Subcutaneous abdominal adipose tissue (tissue), 5 donors: ENCODE results near the gene PHKG2.

Source experiments
- H3K27ac ChIP-seq: one replicate; pipeline ENCODE4 v1.7.0; 2013; ENCODE audit warnings: low read depth, mild to moderate bottlenecking, inconsistent platforms, low read length, moderate library complexity
- H3K27me3 ChIP-seq, 5 donors: one replicate each; pipeline ENCODE4 v1.7.0; 2013; ENCODE audit warnings: low read length in 5 of 5, inconsistent platforms in 1 of 5; ENCODE audit not compliant: control insufficient read depth in 5 of 5, insufficient read depth in 4 of 5
- H3K36me3 ChIP-seq, 5 donors: one replicate each; pipeline ENCODE4 v1.7.0; 2013; ENCODE audit warnings: low read length in 5 of 5; ENCODE audit not compliant: control insufficient read depth in 5 of 5, insufficient read depth in 5 of 5
- H3K4me1 ChIP-seq, 5 donors: one replicate each; pipeline ENCODE4 v1.7.0; 2013; ENCODE audit warnings: low read length in 5 of 5, mild to moderate bottlenecking in 3 of 5, moderate library complexity in 1 of 5; ENCODE audit not compliant: control insufficient read depth in 5 of 5, insufficient read depth in 5 of 5
- H3K4me3 ChIP-seq, 5 donors: one replicate each; pipeline ENCODE4 v1.7.0; 2013; ENCODE audit warnings: low read length in 5 of 5, low read depth in 1 of 5
- H3K9ac ChIP-seq, 5 donors: one replicate each; pipeline ENCODE4 v1.7.0; 2013; ENCODE audit warnings: low read length in 5 of 5, mild to moderate bottlenecking in 4 of 5, moderate library complexity in 3 of 5
- H3K9me3 ChIP-seq, 5 donors: one replicate each; pipeline ENCODE4 v1.7.0; 2013; ENCODE audit warnings: low read length in 5 of 5; ENCODE audit not compliant: control insufficient read depth in 5 of 5
- donor health status: healthy.
- donor health status: healthy.
- donor health status: healthy.
- donor health status: healthy.
- donor health status: healthy.

The PHKG2 gene

DNA sequence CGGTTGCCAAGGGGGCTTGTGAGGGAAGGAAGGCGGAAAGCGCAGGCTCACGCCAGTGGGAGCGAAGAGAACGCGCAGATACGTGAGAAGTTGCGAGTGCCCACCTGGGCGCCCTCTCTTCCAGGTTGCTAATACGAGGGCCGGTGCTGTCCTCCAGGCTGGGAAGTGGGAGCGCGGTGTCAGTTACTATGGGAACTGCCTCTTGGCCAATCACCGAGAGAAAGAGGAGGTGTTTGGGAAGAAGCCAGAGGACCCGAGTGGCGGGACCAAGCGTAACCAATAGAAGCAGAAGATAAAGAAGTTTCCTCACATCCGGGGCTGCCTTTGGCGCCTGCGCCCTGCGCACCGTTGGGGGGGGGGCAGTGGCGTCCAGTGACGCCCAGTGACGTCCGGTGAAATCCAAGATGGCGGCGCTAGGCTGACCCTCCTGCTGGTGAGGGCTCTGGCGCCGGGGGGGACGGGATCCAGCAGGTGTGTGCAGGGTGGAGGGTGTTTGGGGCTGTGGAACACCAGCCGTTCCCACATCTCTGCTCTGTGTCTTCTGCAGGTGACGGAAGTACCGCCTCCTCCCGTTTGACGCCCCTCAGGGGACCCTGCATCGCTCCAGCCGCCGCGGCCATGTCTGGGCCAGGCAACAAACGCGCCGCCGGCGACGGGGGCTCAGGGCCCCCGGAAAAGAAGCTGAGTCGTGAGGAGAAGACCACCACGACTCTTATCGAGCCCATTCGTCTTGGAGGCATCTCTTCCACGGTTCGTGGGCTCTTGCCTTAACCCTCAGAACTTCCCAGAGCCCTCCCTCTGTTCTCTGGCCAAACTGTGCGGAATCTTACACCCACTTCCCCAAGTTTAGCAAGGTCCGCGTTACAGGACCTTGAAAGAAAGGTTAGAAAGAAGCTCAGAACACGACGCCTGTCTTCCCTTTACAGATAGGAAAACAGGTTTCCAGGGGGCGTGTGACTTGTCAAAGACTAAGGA is 14.0 kb downstream of the PHKG2 start, which contains the start of the genes CFAP119 and RNF40:
CFAP119 (minus strand) TSS at position 135 of the 975 bp plus-strand sequence. CDS start 314 bp downstream, outside the sequence.
RNF40 (plus strand) TSS at position 395 of the 975 bp plus-strand sequence; CDS start at position 619, 224 bp downstream.
- Histone ChIP-seq H3K9me3 (no peaks in the 10 kb centered on the region), H3K4me1 (peaks cover 7 to 48% (median 28%) of the 10 kb centered on the region in 5 donors), H3K27ac (peak within 1 kb of the TSS; percentile 69), H3K36me3 (peaks cover 6 to 53% (median 44%) of the 10 kb centered on the region in 5 donors), H3K4me3 (peak within 1 kb of the TSS; percentile 83 to 97 (median 93)), H3K9ac (peak within 1 kb of the TSS; percentile 73 to 86 (median 75)), H3K27me3 (no peaks in the 10 kb centered on the region)

DNA sequence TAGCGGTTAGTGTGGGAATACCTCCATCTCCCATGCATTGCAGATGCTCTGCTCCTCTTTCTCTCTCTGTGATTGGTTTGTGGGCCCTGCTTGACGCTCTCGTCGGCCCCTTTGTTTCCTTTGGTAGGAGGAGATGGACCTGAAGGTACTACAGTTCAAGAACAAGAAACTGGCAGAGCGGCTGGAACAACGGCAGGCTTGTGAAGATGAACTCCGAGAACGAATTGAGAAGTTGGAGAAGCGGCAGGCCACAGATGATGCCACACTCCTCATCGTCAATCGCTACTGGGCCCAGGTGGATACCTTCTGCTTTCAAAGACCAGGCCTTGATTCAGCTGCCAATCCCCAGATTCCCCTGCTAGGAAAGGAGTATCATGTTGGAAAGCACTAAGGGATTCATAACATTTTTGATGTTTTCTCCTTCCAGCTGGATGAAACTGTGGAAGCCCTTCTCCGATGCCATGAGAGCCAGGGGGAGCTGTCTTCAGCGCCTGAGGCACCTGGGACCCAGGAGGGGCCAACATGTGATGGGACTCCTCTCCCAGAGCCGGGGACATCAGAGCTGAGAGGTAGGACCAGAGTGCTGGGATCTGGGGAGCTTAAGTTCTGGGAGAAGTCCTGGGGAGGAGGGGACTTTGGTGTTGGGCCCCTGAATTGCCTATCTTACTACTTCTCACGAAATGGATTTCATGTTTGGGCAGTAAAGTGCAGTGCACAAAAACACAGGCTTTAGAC is 14.9 kb downstream of the PHKG2 start:
- Histone ChIP-seq H3K36me3 (peaks cover 7 to 56% (median 51%) of the 10 kb centered on the region in 5 donors), H3K27me3 (no peaks in the 10 kb centered on the region), H3K4me1 (peaks cover 7 to 48% (median 28%) of the 10 kb centered on the region in 5 donors), H3K4me3 (peak overlapping the region; percentile 83 to 97 (median 93)), H3K9ac (peak overlapping the region; percentile 73 to 86 (median 75)), H3K9me3 (no peaks in the 10 kb centered on the region), H3K27ac (peak overlapping the region; percentile 69)

DNA sequence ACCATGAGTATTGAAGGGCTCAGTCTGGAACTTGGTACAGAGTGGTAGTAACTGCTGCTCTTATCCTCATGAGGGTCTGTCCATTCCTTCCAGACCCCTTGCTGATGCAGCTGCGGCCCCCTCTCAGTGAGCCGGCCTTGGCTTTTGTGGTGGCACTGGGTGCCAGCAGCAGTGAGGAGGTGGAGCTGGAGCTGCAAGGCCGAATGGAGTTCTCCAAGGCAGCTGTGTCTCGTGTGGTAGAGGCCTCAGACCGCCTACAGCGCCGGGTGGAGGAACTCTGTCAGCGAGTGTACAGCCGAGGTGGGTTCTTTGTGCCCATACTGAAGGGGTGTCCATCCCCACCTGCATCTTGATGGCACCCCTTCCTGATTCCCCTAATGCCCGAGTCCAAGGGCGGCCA is 15.9 kb downstream of the PHKG2 start:
- Histone ChIP-seq H3K27me3 (no peaks in the 10 kb centered on the region), H3K27ac (no peak overlapping the region), H3K9ac (no peak overlapping the region), H3K4me1 (peaks cover 7 to 39% (median 28%) of the 10 kb centered on the region in 5 donors), H3K9me3 (no peaks in the 10 kb centered on the region), H3K36me3 (peaks cover 7 to 60% (median 60%) of the 10 kb centered on the region in 5 donors), H3K4me3 (no peak overlapping the region)

DNA sequence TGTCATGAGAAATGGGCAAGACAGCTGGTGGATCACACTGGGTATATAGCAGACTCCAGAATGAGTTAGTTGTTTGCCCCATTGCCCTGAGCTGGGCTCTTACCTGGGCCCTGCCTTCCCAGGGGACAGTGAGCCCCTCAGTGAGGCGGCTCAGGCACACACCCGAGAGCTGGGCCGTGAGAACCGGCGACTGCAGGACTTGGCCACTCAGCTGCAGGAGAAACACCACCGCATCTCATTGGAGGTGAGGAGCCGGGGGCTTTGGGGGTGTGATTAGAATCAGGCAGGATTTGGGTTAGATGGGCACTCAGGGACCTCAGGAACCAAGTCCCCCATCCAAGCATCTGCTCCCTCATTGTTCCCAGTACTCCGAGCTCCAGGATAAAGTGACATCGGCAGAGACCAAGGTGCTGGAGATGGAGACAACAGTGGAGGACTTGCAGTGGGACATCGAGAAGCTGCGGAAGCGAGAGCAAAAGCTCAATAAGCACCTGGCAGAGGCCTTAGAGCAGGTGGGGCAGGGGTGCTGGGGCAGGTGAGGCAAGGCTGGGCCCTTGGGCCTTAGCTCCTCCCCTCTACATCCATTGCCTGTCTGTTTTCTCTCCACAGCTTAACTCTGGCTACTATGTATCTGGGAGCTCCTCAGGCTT is 16.7 kb downstream of the PHKG2 start:
- Histone ChIP-seq H3K27ac (no peak overlapping the region), H3K9ac (no peak overlapping the region), H3K36me3 (peaks cover 7 to 69% (median 67%) of the 10 kb centered on the region in 5 donors), H3K27me3 (no peaks in the 10 kb centered on the region), H3K4me3 (no peak overlapping the region), H3K9me3 (no peaks in the 10 kb centered on the region), H3K4me1 (peaks cover 7 to 34% (median 28%) of the 10 kb centered on the region in 5 donors)

DNA sequence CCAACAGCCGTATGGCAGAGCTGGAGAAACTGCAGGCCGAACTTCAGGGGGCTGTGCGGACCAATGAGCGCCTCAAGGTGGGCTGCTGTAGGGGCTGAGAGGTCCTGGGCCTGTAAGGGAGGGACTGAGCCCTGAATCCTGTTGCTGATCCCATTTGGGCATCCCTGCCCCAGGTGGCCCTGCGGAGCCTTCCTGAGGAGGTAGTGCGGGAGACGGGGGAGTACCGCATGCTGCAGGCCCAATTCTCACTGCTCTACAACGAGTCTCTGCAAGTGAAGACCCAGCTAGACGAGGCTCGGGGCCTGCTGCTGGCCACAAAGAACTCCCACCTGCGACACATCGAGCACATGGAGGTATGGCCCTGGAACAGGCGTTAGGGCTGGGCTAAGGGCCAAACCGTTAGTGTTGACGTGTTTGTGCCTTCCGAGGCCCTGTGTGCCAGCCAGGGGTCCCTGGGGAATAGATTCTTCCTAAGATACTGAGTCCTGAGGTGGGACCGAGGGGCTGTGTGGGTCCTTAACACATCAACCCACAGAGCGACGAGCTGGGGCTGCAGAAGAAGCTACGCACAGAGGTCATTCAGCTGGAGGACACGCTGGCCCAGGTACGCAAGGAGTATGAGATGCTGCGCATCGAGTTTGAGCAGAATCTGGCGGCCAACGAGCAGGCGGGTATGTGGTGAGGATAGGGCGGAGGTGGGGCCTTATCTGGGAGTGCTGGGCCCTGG is 18.1 kb downstream of the PHKG2 start:
- no peaks in the 10 kb centered on the region for H3K27me3 ChIP-seq
- no peak overlapping the region for H3K4me3 ChIP-seq
- peaks cover 7 to 83% (median 80%) of the 10 kb centered on the region in 5 donors for H3K36me3 ChIP-seq
- H3K4me1 ChIP-seq, result peaks cover 7 to 26% (median 22%) of the 10 kb centered on the region in 5 donors
- no peaks in the 10 kb centered on the region for H3K9me3 ChIP-seq
- H3K27ac ChIP-seq, result no peak overlapping the region
- no peak overlapping the region for H3K9ac ChIP-seq

DNA sequence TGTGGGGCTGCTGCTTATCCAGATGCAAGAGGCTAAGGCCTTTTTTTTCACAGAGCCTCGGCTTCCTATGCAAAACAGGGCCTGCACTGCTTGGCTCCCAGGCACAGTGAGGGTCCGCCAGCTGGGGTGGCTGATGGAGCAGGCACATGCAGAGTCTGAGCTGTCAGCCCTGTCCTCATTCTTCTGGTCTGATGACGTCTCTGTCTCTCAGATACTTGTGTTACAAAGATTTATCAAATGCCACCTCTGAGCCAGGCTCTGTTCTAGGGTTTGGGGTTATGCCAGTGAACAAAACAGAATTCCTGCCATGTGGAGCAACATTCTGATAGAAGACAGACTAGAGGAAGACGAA is 18.7 kb downstream of the PHKG2 start:
- Histone ChIP-seq H3K27me3 (no peaks in the 10 kb centered on the region), H3K4me3 (no peak overlapping the region), H3K36me3 (peaks cover 7 to 88% (median 85%) of the 10 kb centered on the region in 5 donors), H3K9ac (no peak overlapping the region), H3K27ac (no peak overlapping the region), H3K9me3 (no peaks in the 10 kb centered on the region), H3K4me1 (peaks cover 7 to 21% (median 17%) of the 10 kb centered on the region in 5 donors)

DNA sequence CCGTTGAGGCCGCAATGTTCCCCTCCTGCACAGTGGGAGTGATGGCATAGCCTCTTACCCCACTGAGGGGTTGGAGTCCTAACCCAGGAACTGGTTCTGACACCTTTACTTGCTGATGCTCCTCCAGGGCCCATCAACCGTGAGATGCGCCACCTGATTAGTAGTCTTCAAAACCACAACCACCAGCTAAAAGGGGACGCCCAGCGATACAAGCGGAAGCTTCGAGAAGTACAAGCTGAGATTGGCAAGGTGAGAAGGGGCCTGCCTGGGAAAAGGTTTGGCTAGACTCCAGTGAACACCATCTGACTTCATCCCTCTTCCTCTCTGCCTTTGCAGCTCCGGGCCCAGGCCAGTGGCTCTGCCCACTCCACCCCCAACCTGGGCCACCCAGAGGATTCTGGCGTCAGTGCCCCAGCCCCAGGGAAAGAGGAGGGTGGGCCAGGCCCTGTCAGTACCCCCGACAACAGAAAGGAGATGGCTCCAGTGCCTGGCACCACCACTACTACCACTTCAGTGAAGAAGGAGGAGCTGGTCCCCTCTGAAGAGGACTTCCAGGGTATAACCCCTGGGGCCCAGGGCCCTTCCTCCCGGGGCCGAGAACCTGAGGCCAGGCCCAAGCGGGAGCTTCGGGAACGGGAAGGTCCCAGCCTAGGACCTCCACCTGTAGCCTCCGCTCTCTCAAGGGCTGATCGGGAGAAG is 19.7 kb downstream of the PHKG2 start:
- no peak overlapping the region for H3K27ac ChIP-seq

DNA sequence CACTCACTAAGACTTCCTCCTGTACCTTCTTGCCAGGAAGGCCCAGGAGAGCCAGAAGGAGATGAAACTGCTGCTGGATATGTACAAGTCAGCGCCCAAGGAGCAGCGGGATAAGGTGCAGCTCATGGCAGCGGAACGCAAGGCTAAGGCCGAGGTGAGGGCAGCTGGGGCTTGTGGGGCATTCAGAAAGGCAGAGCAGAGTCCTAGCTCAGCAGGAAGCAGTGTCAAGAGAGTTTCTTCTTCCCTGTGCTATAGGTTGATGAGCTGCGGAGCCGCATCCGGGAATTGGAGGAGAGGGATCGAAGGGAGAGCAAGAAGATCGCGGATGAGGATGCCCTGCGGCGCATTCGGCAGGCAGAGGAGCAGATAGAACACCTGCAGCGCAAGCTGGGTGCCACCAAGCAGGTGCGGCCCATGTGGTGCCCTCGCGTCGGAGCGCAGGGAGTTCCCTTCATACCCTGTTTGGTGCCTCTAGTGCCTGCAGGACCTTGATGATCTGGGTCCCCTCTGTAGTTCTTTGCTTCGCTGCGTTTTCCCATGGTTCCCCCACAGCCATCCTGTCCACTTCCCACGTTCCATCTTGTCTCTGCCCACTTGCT is 20.5 kb downstream of the PHKG2 start:
- Histone ChIP-seq H3K36me3 (peaks cover 5 to 99% (median 96%) of the 10 kb centered on the region in 5 donors), H3K27me3 (no peaks in the 10 kb centered on the region), H3K9ac (no peak overlapping the region), H3K9me3 (no peaks in the 10 kb centered on the region), H3K4me1 (peaks cover 0 to 6% (median 4%) of the 10 kb centered on the region in 5 donors), H3K4me3 (no peak overlapping the region), H3K27ac (no peak overlapping the region)

More for the DNA sequence above, 19.7 kb downstream of the PHKG2 start:
- Histone ChIP-seq H3K27me3 (no peaks in the 10 kb centered on the region), H3K36me3 (peaks cover 7 to 98% (median 95%) of the 10 kb centered on the region in 5 donors), H3K9me3 (no peaks in the 10 kb centered on the region), H3K9ac (no peak overlapping the region), H3K4me3 (no peak overlapping the region), H3K4me1 (peaks cover 5 to 13% (median 12%) of the 10 kb centered on the region in 5 donors)
